Measurements from ENCODE around the gene IL20RB.

The IL20RB gene, protein sequence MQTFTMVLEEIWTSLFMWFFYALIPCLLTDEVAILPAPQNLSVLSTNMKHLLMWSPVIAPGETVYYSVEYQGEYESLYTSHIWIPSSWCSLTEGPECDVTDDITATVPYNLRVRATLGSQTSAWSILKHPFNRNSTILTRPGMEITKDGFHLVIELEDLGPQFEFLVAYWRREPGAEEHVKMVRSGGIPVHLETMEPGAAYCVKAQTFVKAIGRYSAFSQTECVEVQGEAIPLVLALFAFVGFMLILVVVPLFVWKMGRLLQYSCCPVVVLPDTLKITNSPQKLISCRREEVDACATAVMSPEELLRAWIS

GRCh38 chr3:136957751-136958288 lies at the start of gene IL20RB:
Gene IL20RB (plus strand): TSS chr3:136957983. CDS start chr3:136958114, 131 bp downstream.
- Mint-ChIP-seq H3K27ac (no peak within 1 kb of the TSS), H3K4me3 (no peak within 1 kb of the TSS), H3K36me3 (peaks cover 1% of the 10 kb centered on the region), H3K27me3 (no peaks in the 10 kb centered on the region), H3K4me1 (peaks cover 7% of the 10 kb centered on the region), H3K9me3 (no peaks in the 10 kb centered on the region)
- ATAC-seq (ENCODE audit: low read depth) (no peak), DNase-seq (ENCODE audit: low spot score in 2 of 2) (no peak)

DNA sequence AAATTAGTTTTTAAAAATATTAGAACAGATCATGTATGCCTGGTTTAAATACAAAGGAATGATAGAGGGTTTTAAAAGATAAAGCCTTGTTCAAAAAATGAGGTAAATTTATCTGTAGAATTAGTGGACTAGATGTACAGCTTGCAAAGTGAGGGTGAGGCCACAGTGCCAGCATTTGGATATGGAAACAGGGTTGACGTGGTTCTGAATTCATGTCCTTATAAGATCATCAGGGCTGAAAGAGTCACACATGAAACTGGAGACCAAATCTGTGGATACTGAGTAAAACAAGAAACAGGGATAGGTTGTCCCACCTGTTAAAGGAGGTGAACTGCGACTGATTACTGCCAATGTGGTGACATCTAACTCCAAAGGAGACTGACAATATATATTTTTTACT lies 49.5 kb upstream of the IL20RB start:
- ATAC-seq (ENCODE audit: low read depth) = no peak
- H3K4me1 Mint-ChIP-seq = peaks cover 36% of the 10 kb centered on the region
- peaks cover 4% of the 10 kb centered on the region for H3K9me3 Mint-ChIP-seq
- H3K27me3 Mint-ChIP-seq = no peaks in the 10 kb centered on the region
- no peak overlapping the region for H3K27ac Mint-ChIP-seq
- DNase-seq (ENCODE audit: low spot score in 2 of 2) = no peak
- no peak overlapping the region for H3K4me3 Mint-ChIP-seq
- peaks cover 26% of the 10 kb centered on the region for H3K36me3 Mint-ChIP-seq

DNA sequence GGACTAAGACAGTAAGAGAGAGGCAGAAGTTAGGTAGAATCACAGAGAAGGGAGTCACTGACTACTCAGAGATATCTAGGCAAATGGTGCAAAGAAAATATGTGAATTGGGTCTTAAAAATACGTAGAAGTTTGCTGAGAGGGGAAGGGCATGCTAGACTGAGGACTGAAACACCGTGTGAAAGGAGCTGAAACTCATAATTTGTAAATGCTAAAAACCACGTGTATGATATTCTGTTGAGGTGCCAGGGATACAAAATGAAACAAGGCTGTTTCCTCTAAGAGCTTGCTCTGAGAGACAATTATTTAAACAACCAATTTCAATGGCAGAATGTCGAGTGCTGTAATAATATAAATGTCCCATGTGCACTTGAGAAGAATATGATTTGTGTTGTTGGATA lies 48.6 kb upstream of the IL20RB start:
- Mint-ChIP-seq H3K27ac (peak overlapping the region; percentile 8), H3K4me3 (no peak overlapping the region), H3K36me3 (peaks cover 23% of the 10 kb centered on the region), H3K27me3 (no peaks in the 10 kb centered on the region), H3K4me1 (peaks cover 36% of the 10 kb centered on the region), H3K9me3 (peaks cover 2% of the 10 kb centered on the region)
- DNase-seq (ENCODE audit: low spot score in 2 of 2) = no peak
- no peak for ATAC-seq (ENCODE audit: low read depth)

DNA sequence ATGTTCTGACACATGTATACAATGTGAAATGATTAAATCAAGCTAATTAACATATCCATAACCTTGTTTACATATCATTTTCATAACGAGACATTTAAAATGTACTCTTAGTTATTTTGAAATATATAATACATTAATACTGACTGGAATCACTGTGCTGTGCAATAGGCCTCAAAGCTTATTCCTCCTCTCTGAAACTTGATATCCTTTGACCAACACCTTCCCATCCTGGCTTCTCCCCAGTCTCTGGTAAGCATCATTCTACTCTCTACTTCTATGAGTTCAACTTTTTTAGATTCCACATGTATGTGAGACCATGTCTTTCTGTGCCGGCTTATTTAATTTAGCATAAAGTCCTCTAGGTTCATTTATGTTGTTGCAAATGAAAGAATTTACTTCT lies 47.1 kb upstream of the IL20RB start:
- ATAC-seq (ENCODE audit: low read depth) (no peak), DNase-seq (ENCODE audit: low spot score in 2 of 2) (no peak)
- H3K4me3 Mint-ChIP-seq = no peak overlapping the region
- H3K36me3 Mint-ChIP-seq = peaks cover 23% of the 10 kb centered on the region
- no peaks in the 10 kb centered on the region for H3K27me3 Mint-ChIP-seq
- peaks cover 43% of the 10 kb centered on the region for H3K4me1 Mint-ChIP-seq
- peak overlapping the region; percentile 7 for H3K27ac Mint-ChIP-seq
- H3K9me3 Mint-ChIP-seq = peaks cover 2% of the 10 kb centered on the region

DNA sequence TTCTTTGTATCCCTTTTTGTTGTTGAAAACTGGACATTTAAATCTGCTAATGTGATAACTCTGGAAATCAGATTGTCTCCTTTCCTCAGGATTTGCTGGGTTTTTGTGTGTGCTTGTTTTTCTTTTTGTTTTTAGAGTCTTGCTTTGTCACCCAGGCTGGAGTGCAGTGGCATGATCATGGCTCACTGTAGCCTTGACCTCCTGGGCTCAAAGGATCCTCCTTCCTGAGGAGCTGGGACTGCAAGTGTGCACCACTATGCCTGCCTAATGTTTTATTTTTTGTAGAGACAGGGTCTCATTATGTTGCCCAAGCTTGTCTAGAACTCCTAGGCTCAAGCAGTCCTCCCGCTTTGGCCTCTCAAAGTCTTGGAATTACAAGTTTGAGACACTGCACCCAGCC lies 44.6 kb upstream of the IL20RB start:
- H3K4me3 Mint-ChIP-seq = no peak overlapping the region

GRCh38 chr3:136914739-136915138 lies 43.0 kb upstream of the IL20RB start:
- Mint-ChIP-seq H3K27me3 (no peaks in the 10 kb centered on the region), H3K4me3 (no peak overlapping the region), H3K4me1 (peaks cover 30% of the 10 kb centered on the region), H3K9me3 (peaks cover 2% of the 10 kb centered on the region), H3K27ac (no peak overlapping the region), H3K36me3 (peaks cover 17% of the 10 kb centered on the region)
- no peak for DNase-seq (ENCODE audit: low spot score in 2 of 2)
- no peak for ATAC-seq (ENCODE audit: low read depth)

More for the DNA sequence above, 44.6 kb upstream of the IL20RB start:
- H3K27me3 Mint-ChIP-seq = no peaks in the 10 kb centered on the region
- peaks cover 38% of the 10 kb centered on the region for H3K4me1 Mint-ChIP-seq
- ATAC-seq (ENCODE audit: low read depth) = no peak
- no peak overlapping the region for H3K27ac Mint-ChIP-seq
- H3K9me3 Mint-ChIP-seq = peaks cover 2% of the 10 kb centered on the region
- no peak for DNase-seq (ENCODE audit: low spot score in 2 of 2)
- peaks cover 17% of the 10 kb centered on the region for H3K36me3 Mint-ChIP-seq

- peaks cover 2% of the 10 kb centered on the region for H3K9me3 Mint-ChIP-seq
- peaks cover 16% of the 10 kb centered on the region for H3K36me3 Mint-ChIP-seq
- no peak for DNase-seq (ENCODE audit: low spot score in 2 of 2)
- ATAC-seq (ENCODE audit: low read depth) = no peak
- H3K27ac Mint-ChIP-seq = no peak overlapping the region
- H3K27me3 Mint-ChIP-seq = no peaks in the 10 kb centered on the region
- peaks cover 32% of the 10 kb centered on the region for H3K4me1 Mint-ChIP-seq
- H3K4me3 Mint-ChIP-seq = no peak overlapping the region
These were observed 41.6 kb upstream of the IL20RB start for GRCh38 chr3:136916223-136916622.

GRCh38 chr3:136919799-136920580 lies 37.8 kb upstream of the IL20RB start:
- no peak overlapping the region for H3K4me3 Mint-ChIP-seq
- no peaks in the 10 kb centered on the region for H3K27me3 Mint-ChIP-seq
- peaks cover 6% of the 10 kb centered on the region for H3K36me3 Mint-ChIP-seq
- peaks cover 2% of the 10 kb centered on the region for H3K9me3 Mint-ChIP-seq
- no peak overlapping the region for H3K27ac Mint-ChIP-seq
- DNase-seq (ENCODE audit: low spot score in 2 of 2) (no peak), ATAC-seq (ENCODE audit: low read depth) (no peak)
- H3K4me1 Mint-ChIP-seq = peaks cover 43% of the 10 kb centered on the region

- ATAC-seq (ENCODE audit: low read depth) (no peak), DNase-seq (ENCODE audit: low spot score in 2 of 2) (no peak)
These were observed 36.7 kb upstream of the IL20RB start for GRCh38 chr3:136920904-136921611.

DNA sequence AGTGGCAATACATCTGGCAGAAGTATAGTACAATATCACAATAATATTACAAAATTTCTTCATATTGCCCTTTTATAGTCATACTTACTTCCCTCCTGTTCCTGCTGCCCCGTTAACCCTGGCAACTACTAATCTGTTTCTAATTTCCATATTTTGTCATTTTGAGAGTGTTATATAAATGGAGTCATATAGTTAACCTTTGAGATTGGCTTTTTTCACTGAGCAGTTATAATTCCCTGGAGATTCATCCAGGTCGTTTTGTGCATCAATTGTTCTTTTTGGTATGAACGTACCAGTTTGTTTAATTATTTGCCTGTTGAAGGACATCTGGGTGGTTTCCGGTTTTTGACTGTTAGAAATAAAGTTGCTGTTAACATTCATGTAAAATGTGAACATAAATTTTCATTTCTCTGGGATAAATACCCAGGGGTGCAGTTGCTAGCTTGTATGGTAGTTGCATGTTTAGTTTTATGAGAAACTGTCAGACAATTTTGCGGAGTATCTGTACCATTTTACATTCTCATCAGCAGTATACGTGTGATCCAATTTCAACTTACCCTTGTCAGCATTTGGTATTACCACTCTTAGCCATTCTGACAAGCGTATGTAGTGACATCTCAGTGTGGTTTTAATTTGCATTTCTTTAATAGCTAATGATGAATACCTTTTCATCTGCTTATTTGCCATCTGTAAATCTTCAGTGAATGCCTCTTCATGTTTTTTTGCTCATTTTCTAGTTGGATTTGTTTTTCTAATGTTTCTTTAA lies 32.2 kb upstream of the IL20RB start:
- Mint-ChIP-seq H3K36me3 (peaks cover 20% of the 10 kb centered on the region), H3K4me3 (no peak overlapping the region), H3K27me3 (no peaks in the 10 kb centered on the region), H3K4me1 (peaks cover 30% of the 10 kb centered on the region), H3K9me3 (peaks cover 2% of the 10 kb centered on the region), H3K27ac (peak overlapping the region; percentile 29)
- ATAC-seq (ENCODE audit: low read depth) = no peak
- DNase-seq (ENCODE audit: low spot score in 2 of 2) = no peak

More at GRCh38 chr3:136920904-136921611, 36.7 kb upstream of the IL20RB start:
- Mint-ChIP-seq H3K27me3 (no peaks in the 10 kb centered on the region), H3K4me3 (no peak overlapping the region), H3K36me3 (peaks cover 5% of the 10 kb centered on the region), H3K9me3 (peaks cover 2% of the 10 kb centered on the region), H3K27ac (peak overlapping the region; percentile 9), H3K4me1 (peaks cover 44% of the 10 kb centered on the region)

DNA sequence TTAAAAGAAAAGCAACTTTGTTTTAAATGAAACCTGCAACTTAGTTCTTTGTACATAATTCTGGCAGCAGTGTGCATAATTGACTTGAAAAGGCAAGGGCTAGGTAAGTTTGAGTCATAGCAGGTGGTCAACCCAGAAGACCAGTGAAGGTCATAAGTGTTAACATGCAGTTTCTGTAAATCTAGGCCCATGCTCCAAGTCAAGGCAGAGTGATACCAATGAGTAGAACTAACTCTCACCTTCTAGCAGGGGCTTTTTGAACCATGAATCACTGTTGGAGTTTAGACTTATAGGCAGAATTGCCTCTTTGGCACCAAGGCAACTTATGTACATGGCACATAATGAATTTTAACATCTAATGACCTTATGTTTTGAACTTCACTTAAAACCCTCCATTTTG lies 29.5 kb upstream of the IL20RB start:
- DNase-seq (ENCODE audit: low spot score in 2 of 2) (no peak), ATAC-seq (ENCODE audit: low read depth) (no peak)
- no peaks in the 10 kb centered on the region for H3K9me3 Mint-ChIP-seq
- H3K4me3 Mint-ChIP-seq = no peak overlapping the region
- no peak overlapping the region for H3K27ac Mint-ChIP-seq
- no peaks in the 10 kb centered on the region for H3K27me3 Mint-ChIP-seq
- H3K4me1 Mint-ChIP-seq = peaks cover 27% of the 10 kb centered on the region
- H3K36me3 Mint-ChIP-seq = peaks cover 27% of the 10 kb centered on the region

DNA sequence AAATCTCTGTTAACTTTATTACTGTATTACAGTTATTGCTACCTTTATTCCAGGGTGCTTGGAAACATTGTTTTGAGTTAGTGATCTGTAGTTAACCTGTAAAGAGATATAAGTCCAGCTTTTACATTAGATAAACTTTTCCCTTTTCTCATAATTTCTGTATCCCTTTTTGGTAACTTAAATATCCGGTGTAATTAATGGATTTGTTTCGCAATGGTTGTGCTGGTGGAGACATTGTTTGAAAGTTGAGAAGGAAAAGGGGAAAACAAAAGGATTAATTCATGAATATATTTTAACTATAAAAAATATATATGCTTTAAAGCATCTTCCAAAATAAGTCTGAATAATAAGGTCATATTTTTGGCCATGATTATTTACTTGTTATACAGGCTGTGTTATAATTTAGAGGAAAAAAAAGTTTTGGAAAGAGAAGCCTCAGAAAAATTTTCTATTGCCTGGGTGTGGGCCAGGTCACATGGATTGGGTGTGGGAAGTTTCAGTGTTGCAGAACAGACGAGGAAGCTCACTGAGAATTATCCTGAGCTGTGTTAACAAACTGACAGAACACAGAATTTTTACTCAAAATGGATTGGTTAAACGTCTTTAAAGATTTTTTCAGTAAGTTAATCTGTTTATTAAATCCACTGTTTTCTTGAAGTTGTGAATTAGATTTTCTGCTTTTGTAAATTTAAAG lies 27.7 kb upstream of the IL20RB start:
- ATAC-seq (ENCODE audit: low read depth) = no peak
- no peaks in the 10 kb centered on the region for H3K9me3 Mint-ChIP-seq
- H3K36me3 Mint-ChIP-seq = peaks cover 33% of the 10 kb centered on the region
- H3K4me3 Mint-ChIP-seq = no peak overlapping the region
- no peak overlapping the region for H3K27ac Mint-ChIP-seq
- DNase-seq (ENCODE audit: low spot score in 2 of 2) = no peak
- H3K4me1 Mint-ChIP-seq = peaks cover 19% of the 10 kb centered on the region
- no peaks in the 10 kb centered on the region for H3K27me3 Mint-ChIP-seq

GRCh38 chr3:136931606-136932005 lies 26.2 kb upstream of the IL20RB start:
- ATAC-seq (ENCODE audit: low read depth) = no peak
- Mint-ChIP-seq H3K9me3 (peaks cover 2% of the 10 kb centered on the region), H3K4me3 (no peak overlapping the region), H3K27me3 (no peaks in the 10 kb centered on the region), H3K27ac (peak overlapping the region; percentile 83), H3K4me1 (peaks cover 16% of the 10 kb centered on the region), H3K36me3 (peaks cover 42% of the 10 kb centered on the region)
- no peak for DNase-seq (ENCODE audit: low spot score in 2 of 2)

Data from memory B cell (primary cell).